ENCODE data around the gene CBX8. TPM values are rescaled to one million over a fixed set of nuclear protein-coding genes. Genes with fewer than 3 reads are reported as not detected.

The CBX8 gene
- 5.3 and 9.4 TPM in 2 replicates for total RNA-seq

GRCh38 chr17:79796763-79797491 is at the start of gene CBX8:
CBX8 (minus strand) TSS chr17:79797077; CDS start chr17:79796998, 79 bp downstream.

GRCh38 chr17:79839356-79840268 is 42.7 kb upstream of the CBX8 start, which contains the start of gene CBX4:
CBX4 (minus strand) TSS chr17:79839440; CDS start chr17:79839251, 189 bp downstream.

GRCh38 chr17:79777894-79778503 is 18.9 kb downstream of the CBX8 start, which contains the start of gene CBX2:
CBX2 (plus strand) TSS chr17:79778148; CDS start chr17:79778236, 88 bp downstream.

Other genes with a start within 250 kb of the CBX8 start
- not detected in 2 replicates for gene RBFOX3, start 186.0 kb downstream of the CBX8 start, total RNA-seq
- not detected in 2 replicates for gene ENPP7, start 66.1 kb downstream of the CBX8 start, total RNA-seq
- 1.5 and 3.4 TPM in 2 replicates for gene CBX2, start 18.9 kb downstream of the CBX8 start, total RNA-seq
- 29.8 and 62.2 TPM in 2 replicates for gene CBX4, start 42.4 kb upstream of the CBX8 start, total RNA-seq
- gene TBC1D16, start 238.8 kb upstream of the CBX8 start, total RNA-seq, result 38.1 and 46.0 TPM in 2 replicates
- gene CCDC40, start 239.6 kb upstream of the CBX8 start, total RNA-seq, result 3.0 and 6.3 TPM in 2 replicates

Data from placental pericyte (primary cell).